ENCODE data around the gene CSGALNACT2.

CSGALNACT2 gene

DNA sequence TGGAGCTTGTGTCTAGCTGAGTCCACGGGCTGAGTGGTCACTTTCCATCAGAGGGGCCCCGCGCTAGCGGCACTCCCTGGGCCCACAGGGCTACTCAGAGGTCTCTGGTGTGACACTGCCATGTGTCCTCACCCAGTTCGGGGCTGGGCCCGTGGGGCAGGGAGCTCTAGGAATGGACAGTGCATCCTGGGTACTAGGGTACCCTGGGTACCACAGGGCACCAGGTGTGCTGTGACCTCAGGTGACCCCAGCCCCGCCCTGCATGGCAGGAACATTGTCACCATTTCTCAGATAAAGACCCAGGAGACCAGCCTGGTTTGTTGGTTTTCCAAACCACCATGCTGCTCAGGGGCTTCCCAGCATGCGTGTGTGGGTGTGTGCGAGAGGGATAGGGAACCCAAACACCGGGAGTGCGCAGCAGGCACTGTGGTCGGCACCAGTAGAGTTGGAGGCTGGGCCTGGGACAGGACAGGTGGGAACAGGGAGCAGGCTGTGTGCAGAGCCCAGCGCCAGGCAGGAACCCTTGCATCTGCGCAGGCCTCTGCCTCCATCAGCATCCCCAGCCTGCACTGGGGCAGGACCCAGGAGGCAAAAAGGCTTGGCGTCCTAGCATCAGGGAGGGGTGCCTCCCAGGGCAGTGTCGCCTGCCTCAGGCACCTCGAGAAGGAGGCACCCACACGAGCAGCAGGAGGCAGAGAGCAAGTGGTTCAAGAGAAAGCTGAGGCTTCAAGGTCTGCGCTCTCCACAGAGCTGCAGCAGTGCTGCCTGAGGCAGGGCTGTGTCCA, 19.4 kb upstream of the CSGALNACT2 start:
- Histone ChIP-seq H3K36me3 (ENCODE audit: control insufficient read depth in 2 of 2, insufficient read depth in 2 of 2, low read length in 2 of 2) (no peaks in the 10 kb centered on the region), H3K9ac (ENCODE audit: low read depth in 1 of 2, low read length in 2 of 2) (no peak overlapping the region), H3K27me3 (ENCODE audit: control insufficient read depth in 2 of 2, insufficient read depth in 2 of 2, low read length in 2 of 2) (no peaks in the 10 kb centered on the region), H3K4me3 (ENCODE audit: low read length in 2 of 2) (no peak overlapping the region), H3K27ac (ENCODE audit: low read depth in 2 of 2, low read length in 2 of 2) (no peak overlapping the region), H3K9me3 (ENCODE audit: control insufficient read depth in 2 of 2, low read length in 2 of 2) (no peaks in the 10 kb centered on the region), H3K4me1 (ENCODE audit: control insufficient read depth in 2 of 2, insufficient read depth in 2 of 2, low read length in 2 of 2) (peaks cover 0 to 2% of the 10 kb centered on the region in 2 donors)

DNA sequence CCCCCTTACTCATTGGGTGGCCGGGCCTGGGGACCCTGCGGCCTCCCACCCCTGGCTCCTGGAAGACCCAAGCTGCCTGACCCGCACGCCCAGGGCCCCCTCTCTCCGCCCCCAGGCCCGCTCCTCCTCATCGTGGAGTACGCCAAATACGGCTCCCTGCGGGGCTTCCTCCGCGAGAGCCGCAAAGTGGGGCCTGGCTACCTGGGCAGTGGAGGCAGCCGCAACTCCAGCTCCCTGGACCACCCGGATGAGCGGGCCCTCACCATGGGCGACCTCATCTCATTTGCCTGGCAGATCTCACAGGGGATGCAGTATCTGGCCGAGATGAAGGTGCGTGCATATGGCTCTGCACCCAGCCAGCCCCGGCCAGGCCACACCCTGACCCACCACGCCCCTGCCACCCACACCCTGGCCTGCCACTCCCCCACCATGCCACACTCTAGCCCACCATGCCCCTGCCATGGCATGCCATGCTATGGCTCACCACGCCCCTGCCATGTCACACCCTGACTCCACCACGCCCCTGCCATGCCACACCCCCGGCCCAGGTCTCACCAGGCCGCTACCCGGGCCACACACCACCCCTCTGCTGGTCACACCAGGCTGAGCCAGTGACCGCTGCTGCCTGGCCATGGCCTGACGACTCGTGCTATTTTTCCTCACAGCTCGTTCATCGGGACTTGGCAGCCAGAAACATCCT, 18.7 kb upstream of the CSGALNACT2 start:
- no peaks in the 10 kb centered on the region for H3K9me3 ChIP-seq (ENCODE audit: control insufficient read depth in 2 of 2, low read length in 2 of 2)
- peaks cover 0 to 2% of the 10 kb centered on the region in 2 donors for H3K4me1 ChIP-seq (ENCODE audit: control insufficient read depth in 2 of 2, insufficient read depth in 2 of 2, low read length in 2 of 2)
- H3K27ac ChIP-seq (ENCODE audit: low read depth in 2 of 2, low read length in 2 of 2): no peak overlapping the region
- no peaks in the 10 kb centered on the region for H3K36me3 ChIP-seq (ENCODE audit: control insufficient read depth in 2 of 2, insufficient read depth in 2 of 2, low read length in 2 of 2)
- no peaks in the 10 kb centered on the region for H3K27me3 ChIP-seq (ENCODE audit: control insufficient read depth in 2 of 2, insufficient read depth in 2 of 2, low read length in 2 of 2)
- H3K9ac ChIP-seq (ENCODE audit: low read depth in 1 of 2, low read length in 2 of 2): no peak overlapping the region
- H3K4me3 ChIP-seq (ENCODE audit: low read length in 2 of 2): no peak overlapping the region

DNA sequence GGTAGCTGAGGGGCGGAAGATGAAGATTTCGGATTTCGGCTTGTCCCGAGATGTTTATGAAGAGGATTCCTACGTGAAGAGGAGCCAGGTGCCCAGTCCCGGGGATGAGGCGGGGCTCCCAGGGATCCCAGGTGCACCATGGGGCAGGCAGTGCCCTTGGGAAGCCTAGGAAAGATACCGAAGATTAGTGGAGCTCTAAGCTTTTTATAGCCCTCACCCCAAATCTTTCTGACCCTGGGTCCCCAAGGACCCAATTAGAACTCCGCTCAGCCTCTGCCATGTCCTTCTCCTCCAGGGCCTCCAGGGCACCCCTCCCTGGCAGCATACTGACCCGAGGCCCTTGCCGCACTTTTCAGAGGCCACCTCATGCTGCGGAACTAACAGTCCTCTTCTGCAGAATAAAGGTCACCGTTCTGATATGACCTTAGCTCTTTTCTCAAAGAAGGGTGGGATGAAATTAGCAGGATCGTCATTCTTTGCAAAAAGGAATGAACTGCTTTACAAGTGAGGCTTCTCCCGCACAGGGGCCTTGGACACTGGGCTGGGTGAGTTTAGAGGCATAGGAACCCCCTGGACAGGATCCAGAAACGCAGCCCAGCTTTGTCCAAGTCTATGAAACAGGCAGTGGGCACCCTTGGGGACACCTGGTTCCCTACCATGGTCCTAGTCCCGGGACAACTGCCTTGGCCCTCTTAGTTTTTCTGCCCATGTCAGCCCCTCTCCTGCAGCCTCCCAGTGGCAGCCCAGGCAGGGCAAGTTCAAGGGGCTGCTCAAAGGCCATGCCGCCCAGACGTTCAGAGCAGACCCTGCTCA, 17.9 kb upstream of the CSGALNACT2 start:
- Histone ChIP-seq H3K27ac (ENCODE audit: low read depth in 2 of 2, low read length in 2 of 2) (no peak overlapping the region), H3K9me3 (ENCODE audit: control insufficient read depth in 2 of 2, low read length in 2 of 2) (no peaks in the 10 kb centered on the region), H3K9ac (ENCODE audit: low read depth in 1 of 2, low read length in 2 of 2) (no peak overlapping the region), H3K27me3 (ENCODE audit: control insufficient read depth in 2 of 2, insufficient read depth in 2 of 2, low read length in 2 of 2) (no peaks in the 10 kb centered on the region), H3K36me3 (ENCODE audit: control insufficient read depth in 2 of 2, insufficient read depth in 2 of 2, low read length in 2 of 2) (no peaks in the 10 kb centered on the region), H3K4me3 (ENCODE audit: low read length in 2 of 2) (no peak overlapping the region), H3K4me1 (ENCODE audit: control insufficient read depth in 2 of 2, insufficient read depth in 2 of 2, low read length in 2 of 2) (peaks cover 0 to 2% of the 10 kb centered on the region in 2 donors)

DNA sequence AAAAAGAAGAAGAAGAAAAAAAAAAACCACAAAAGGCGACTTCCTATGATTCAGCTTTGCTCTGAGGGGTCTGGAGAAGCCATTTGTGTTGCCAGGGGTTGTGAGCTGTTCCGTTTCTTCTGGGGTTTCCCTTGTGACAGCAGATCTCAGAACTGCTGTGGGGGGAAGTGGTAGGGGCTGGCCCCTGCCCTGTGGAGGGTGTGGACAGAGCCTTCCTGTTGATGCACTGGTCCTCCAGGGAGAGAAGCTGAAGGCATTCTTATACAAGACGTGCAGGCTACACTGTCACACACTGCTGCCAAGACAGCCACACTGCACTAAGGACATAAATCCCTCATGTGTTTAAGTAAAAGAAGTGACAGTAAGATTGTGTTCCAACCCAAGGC, 17.3 kb upstream of the CSGALNACT2 start:
- no peak overlapping the region for H3K27ac ChIP-seq (ENCODE audit: low read depth in 2 of 2, low read length in 2 of 2)
- H3K9ac ChIP-seq (ENCODE audit: low read depth in 1 of 2, low read length in 2 of 2): no peak overlapping the region
- H3K36me3 ChIP-seq (ENCODE audit: control insufficient read depth in 2 of 2, insufficient read depth in 2 of 2, low read length in 2 of 2): no peaks in the 10 kb centered on the region
- H3K27me3 ChIP-seq (ENCODE audit: control insufficient read depth in 2 of 2, insufficient read depth in 2 of 2, low read length in 2 of 2): no peaks in the 10 kb centered on the region
- no peaks in the 10 kb centered on the region for H3K9me3 ChIP-seq (ENCODE audit: control insufficient read depth in 2 of 2, low read length in 2 of 2)
- H3K4me3 ChIP-seq (ENCODE audit: low read length in 2 of 2): no peak overlapping the region
- peaks cover 0 to 2% of the 10 kb centered on the region in 2 donors for H3K4me1 ChIP-seq (ENCODE audit: control insufficient read depth in 2 of 2, insufficient read depth in 2 of 2, low read length in 2 of 2)

DNA sequence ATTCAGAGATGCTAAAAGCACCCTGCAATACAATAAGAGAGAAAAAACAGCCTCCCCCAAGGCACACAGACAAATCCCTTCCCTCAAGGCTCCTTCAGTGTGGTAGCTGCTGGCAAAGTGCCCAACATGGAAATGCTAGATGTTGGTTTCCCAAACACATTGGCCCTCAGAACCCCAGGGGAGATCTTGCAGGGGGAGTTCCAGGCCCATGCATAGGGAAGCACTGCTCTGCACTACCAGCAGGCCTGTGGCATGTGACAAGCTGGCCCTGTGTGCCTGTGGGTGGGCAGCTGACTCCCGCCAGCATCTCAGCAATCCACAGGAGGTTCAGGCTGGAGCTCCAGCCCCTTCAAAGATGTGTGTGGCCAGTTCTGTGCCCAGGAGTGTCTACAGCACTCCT, 16.8 kb upstream of the CSGALNACT2 start:
- H3K9ac ChIP-seq (ENCODE audit: low read depth in 1 of 2, low read length in 2 of 2): no peak overlapping the region
- no peak overlapping the region for H3K27ac ChIP-seq (ENCODE audit: low read depth in 2 of 2, low read length in 2 of 2)
- no peaks in the 10 kb centered on the region for H3K27me3 ChIP-seq (ENCODE audit: control insufficient read depth in 2 of 2, insufficient read depth in 2 of 2, low read length in 2 of 2)
- peaks cover 0 to 2% of the 10 kb centered on the region in 2 donors for H3K4me1 ChIP-seq (ENCODE audit: control insufficient read depth in 2 of 2, insufficient read depth in 2 of 2, low read length in 2 of 2)
- no peaks in the 10 kb centered on the region for H3K36me3 ChIP-seq (ENCODE audit: control insufficient read depth in 2 of 2, insufficient read depth in 2 of 2, low read length in 2 of 2)
- no peak overlapping the region for H3K4me3 ChIP-seq (ENCODE audit: low read length in 2 of 2)
- no peaks in the 10 kb centered on the region for H3K9me3 ChIP-seq (ENCODE audit: control insufficient read depth in 2 of 2, low read length in 2 of 2)

DNA sequence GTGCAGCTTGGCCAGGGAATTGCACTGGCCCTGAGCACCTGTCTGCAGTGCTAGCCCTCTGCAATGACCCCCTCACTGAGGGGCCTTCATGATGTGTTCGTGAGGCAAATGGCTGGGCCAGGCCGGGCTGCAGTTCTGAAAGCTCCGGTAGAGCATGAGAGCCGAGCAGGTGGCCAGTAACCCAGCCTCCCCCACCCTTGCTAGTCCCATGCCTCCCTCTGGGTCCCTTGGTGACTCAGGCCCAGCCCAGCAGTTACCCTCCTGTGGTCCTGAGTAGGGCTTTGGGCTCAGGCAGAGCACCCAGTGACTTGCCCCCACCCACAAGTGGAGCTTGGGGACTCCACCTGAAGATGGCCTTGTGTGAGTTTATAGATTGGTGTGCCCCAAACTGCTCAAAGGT, 16.1 kb upstream of the CSGALNACT2 start:
- peaks cover 0 to 2% of the 10 kb centered on the region in 2 donors for H3K4me1 ChIP-seq (ENCODE audit: control insufficient read depth in 2 of 2, insufficient read depth in 2 of 2, low read length in 2 of 2)
- no peak overlapping the region for H3K9ac ChIP-seq (ENCODE audit: low read depth in 1 of 2, low read length in 2 of 2)
- no peaks in the 10 kb centered on the region for H3K9me3 ChIP-seq (ENCODE audit: control insufficient read depth in 2 of 2, low read length in 2 of 2)
- no peak overlapping the region for H3K27ac ChIP-seq (ENCODE audit: low read depth in 2 of 2, low read length in 2 of 2)
- H3K36me3 ChIP-seq (ENCODE audit: control insufficient read depth in 2 of 2, insufficient read depth in 2 of 2, low read length in 2 of 2): no peaks in the 10 kb centered on the region
- no peak overlapping the region for H3K4me3 ChIP-seq (ENCODE audit: low read length in 2 of 2)
- H3K27me3 ChIP-seq (ENCODE audit: control insufficient read depth in 2 of 2, insufficient read depth in 2 of 2, low read length in 2 of 2): no peaks in the 10 kb centered on the region

DNA sequence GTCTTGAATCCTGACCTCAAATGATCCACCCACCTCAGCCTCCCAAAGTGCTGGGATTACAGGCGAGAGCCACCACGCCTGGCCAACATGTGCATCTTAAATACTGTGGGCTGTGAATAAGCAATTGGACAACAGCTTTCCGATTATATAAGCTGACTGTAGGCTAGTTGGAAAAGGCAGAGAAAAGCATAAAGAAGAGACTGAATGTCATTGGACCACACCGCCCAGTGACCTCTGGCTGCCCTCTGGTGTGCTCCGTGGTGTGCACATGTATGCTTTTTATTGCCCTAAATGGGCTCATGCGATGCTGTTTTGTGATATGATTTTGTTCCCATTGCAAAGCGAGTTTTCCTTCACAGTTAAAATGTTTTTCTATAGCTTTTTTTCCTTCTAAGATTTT, 15.4 kb upstream of the CSGALNACT2 start:
- Histone ChIP-seq H3K27ac (ENCODE audit: low read depth in 2 of 2, low read length in 2 of 2) (no peak overlapping the region), H3K4me3 (ENCODE audit: low read length in 2 of 2) (no peak overlapping the region), H3K36me3 (ENCODE audit: control insufficient read depth in 2 of 2, insufficient read depth in 2 of 2, low read length in 2 of 2) (no peaks in the 10 kb centered on the region), H3K9me3 (ENCODE audit: control insufficient read depth in 2 of 2, low read length in 2 of 2) (no peaks in the 10 kb centered on the region), H3K27me3 (ENCODE audit: control insufficient read depth in 2 of 2, insufficient read depth in 2 of 2, low read length in 2 of 2) (no peaks in the 10 kb centered on the region), H3K4me1 (ENCODE audit: control insufficient read depth in 2 of 2, insufficient read depth in 2 of 2, low read length in 2 of 2) (peaks cover 0 to 2% of the 10 kb centered on the region in 2 donors), H3K9ac (ENCODE audit: low read depth in 1 of 2, low read length in 2 of 2) (no peak overlapping the region)

DNA sequence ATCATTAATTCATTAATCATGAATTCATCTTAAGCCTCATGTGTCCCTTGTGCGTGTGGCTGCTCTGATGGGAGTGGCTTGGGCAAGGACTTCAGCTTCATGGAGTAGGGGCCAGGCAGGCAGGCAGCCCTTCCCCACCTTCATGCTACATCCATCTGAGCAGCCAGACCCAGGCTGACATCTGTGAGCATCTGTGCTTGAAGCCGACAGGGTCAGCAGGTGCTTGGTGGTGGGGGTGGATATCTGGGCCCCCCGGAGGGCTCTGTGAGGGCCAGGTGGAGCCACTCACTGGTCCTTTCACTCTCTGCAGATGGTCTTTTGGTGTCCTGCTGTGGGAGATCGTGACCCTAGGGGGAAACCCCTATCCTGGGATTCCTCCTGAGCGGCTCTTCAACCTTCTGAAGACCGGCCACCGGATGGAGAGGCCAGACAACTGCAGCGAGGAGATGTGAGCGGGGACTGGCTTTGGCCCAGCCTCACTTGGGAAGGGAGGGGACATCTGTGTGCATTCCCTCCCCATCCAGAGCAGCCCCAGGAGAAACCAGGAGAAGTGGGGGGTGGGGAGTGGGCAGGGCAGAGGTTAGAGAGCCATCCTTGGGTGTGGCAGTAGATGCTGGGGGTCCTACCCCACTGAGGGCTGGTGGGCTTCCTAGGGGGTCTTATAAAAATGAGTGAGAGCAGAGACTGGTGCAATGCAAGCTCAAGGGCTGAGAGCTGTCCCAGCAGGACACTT, 14.7 kb upstream of the CSGALNACT2 start:
- no peaks in the 10 kb centered on the region for H3K36me3 ChIP-seq (ENCODE audit: control insufficient read depth in 2 of 2, insufficient read depth in 2 of 2, low read length in 2 of 2)
- H3K9ac ChIP-seq (ENCODE audit: low read depth in 1 of 2, low read length in 2 of 2): no peak overlapping the region
- peaks cover 0 to 2% of the 10 kb centered on the region in 2 donors for H3K4me1 ChIP-seq (ENCODE audit: control insufficient read depth in 2 of 2, insufficient read depth in 2 of 2, low read length in 2 of 2)
- no peaks in the 10 kb centered on the region for H3K27me3 ChIP-seq (ENCODE audit: control insufficient read depth in 2 of 2, insufficient read depth in 2 of 2, low read length in 2 of 2)
- no peaks in the 10 kb centered on the region for H3K9me3 ChIP-seq (ENCODE audit: control insufficient read depth in 2 of 2, low read length in 2 of 2)
- H3K4me3 ChIP-seq (ENCODE audit: low read length in 2 of 2): no peak overlapping the region
- H3K27ac ChIP-seq (ENCODE audit: low read depth in 2 of 2, low read length in 2 of 2): no peak overlapping the region

DNA sequence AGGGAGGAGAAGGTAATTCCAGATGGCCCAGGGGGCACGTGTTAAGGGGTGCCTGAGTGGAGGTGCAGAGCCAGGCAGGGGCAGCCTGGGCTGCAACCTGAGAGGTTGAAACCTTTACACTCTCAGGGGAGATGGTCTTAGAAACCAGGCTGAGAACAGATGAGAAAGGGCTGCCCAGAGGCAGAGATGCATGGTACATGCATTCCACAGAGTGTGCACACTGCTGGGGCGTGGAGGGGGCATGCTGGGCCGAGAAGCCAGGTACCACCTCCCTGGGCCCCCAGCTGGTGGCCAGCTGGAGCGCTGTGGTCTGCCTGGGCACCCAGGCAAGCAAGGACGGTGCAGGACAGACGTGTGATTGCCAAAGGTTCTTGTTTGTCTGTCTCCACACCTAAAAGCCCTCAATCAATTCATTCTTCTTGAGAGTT, 14.1 kb upstream of the CSGALNACT2 start:
- Histone ChIP-seq H3K9ac (ENCODE audit: low read depth in 1 of 2, low read length in 2 of 2) (no peak overlapping the region), H3K4me1 (ENCODE audit: control insufficient read depth in 2 of 2, insufficient read depth in 2 of 2, low read length in 2 of 2) (peaks cover 0 to 5% of the 10 kb centered on the region in 2 donors), H3K27ac (ENCODE audit: low read depth in 2 of 2, low read length in 2 of 2) (no peak overlapping the region), H3K4me3 (ENCODE audit: low read length in 2 of 2) (no peak overlapping the region), H3K9me3 (ENCODE audit: control insufficient read depth in 2 of 2, low read length in 2 of 2) (no peaks in the 10 kb centered on the region), H3K27me3 (ENCODE audit: control insufficient read depth in 2 of 2, insufficient read depth in 2 of 2, low read length in 2 of 2) (no peaks in the 10 kb centered on the region), H3K36me3 (ENCODE audit: control insufficient read depth in 2 of 2, insufficient read depth in 2 of 2, low read length in 2 of 2) (no peaks in the 10 kb centered on the region)
